Ectodermal cell (in vitro differentiated cells): Measurements from ENCODE around the gene OR5A1.

ENCODE experiments used
- H3K27ac ChIP-seq: 2 replicates; pipeline ENCODE4 v1.7.0; 2013; ENCODE audit warnings: mild to moderate bottlenecking, low read depth, low read length; ENCODE audit not compliant: insufficient read depth, poor library complexity, severe bottlenecking
- H3K27me3 ChIP-seq: 2 replicates; pipeline ENCODE4 v1.7.0; 2013; ENCODE audit warnings: mild to moderate bottlenecking, low read length; ENCODE audit not compliant: insufficient read depth, control insufficient read depth, poor library complexity, severe bottlenecking
- H3K36me3 ChIP-seq: one replicate; pipeline ENCODE4 v1.7.0; 2013; ENCODE audit warnings: low read length; ENCODE audit not compliant: control insufficient read depth, insufficient read depth
- H3K4me1 ChIP-seq: one replicate; pipeline ENCODE4 v1.7.0; 2013; ENCODE audit warnings: low read length; ENCODE audit not compliant: control insufficient read depth, insufficient read depth
- H3K4me3 ChIP-seq: 2 replicates; pipeline ENCODE4 v1.7.0; 2013; ENCODE audit warnings: low read depth, low read length, control low read depth; ENCODE audit not compliant: insufficient read depth
- H3K9me3 ChIP-seq: 2 replicates; pipeline ENCODE4 v1.7.0; 2013; ENCODE audit warnings: mild to moderate bottlenecking, low read length, moderate library complexity; ENCODE audit not compliant: control insufficient read depth
- WGBS, 2 experiments: methylation state at CpG; one replicate each; pipeline ENCODE4 v1.1.7; 2013; ENCODE audit warnings: missing lambda C conversion rate in 2 of 2; 5-methylcytosine and 5-hydroxymethylcytosine counted together

OR5A1 gene

GRCh38 chr11:59463190-59463641, 26.9 kb downstream of the OR5A1 start:
- H3K27ac ChIP-seq = no peak overlapping the region
- H3K4me1 ChIP-seq = no peaks in the 10 kb centered on the region
- H3K9me3 ChIP-seq = no peaks in the 10 kb centered on the region
- no peak overlapping the region for H3K4me3 ChIP-seq
- 80 to 84% methylated on average over 5 of the region's 5 CpGs for WGBS, 2 experiments
- H3K36me3 ChIP-seq = no peaks in the 10 kb centered on the region
- no peaks in the 10 kb centered on the region for H3K27me3 ChIP-seq

- Histone ChIP-seq H3K4me3 (no peak within 1 kb of the TSS), H3K27ac (no peak within 1 kb of the TSS), H3K4me1 (no peaks in the 10 kb centered on the region), H3K27me3 (no peaks in the 10 kb centered on the region), H3K36me3 (no peaks in the 10 kb centered on the region), H3K9me3 (no peaks in the 10 kb centered on the region)
These were observed 36.7 kb downstream of the OR5A1 start, which contains the start of gene OR4D10 for GRCh38 chr11:59473015-59473414. Gene OR4D10 (plus strand): TSS chr11:59473315. CDS start chr11:59477430, 4,115 bp downstream.

GRCh38 chr11:59475176-59475575, 38.9 kb downstream of the OR5A1 start:
- Histone ChIP-seq H3K4me1 (no peaks in the 10 kb centered on the region), H3K9me3 (no peaks in the 10 kb centered on the region), H3K27ac (no peak overlapping the region), H3K36me3 (no peaks in the 10 kb centered on the region), H3K27me3 (no peaks in the 10 kb centered on the region), H3K4me3 (no peak overlapping the region)
- 76 to 84% methylated on average over 8 to 9 of the region's 9 CpGs for WGBS, 2 experiments

- Histone ChIP-seq H3K4me3 (no peak overlapping the region), H3K36me3 (no peaks in the 10 kb centered on the region), H3K4me1 (no peaks in the 10 kb centered on the region), H3K27ac (no peak overlapping the region), H3K9me3 (no peaks in the 10 kb centered on the region), H3K27me3 (no peaks in the 10 kb centered on the region)
These were observed 43.6 kb downstream of the OR5A1 start for GRCh38 chr11:59479906-59480305.

GRCh38 chr11:59480359-59480758, 44.1 kb downstream of the OR5A1 start:
- no peak overlapping the region for H3K4me3 ChIP-seq
- no peak overlapping the region for H3K27ac ChIP-seq
- WGBS, 2 experiments = 94 to 95% methylated on average over 3 of the region's 3 CpGs

More at GRCh38 chr11:59480359-59480758, 44.1 kb downstream of the OR5A1 start:
- Histone ChIP-seq H3K9me3 (no peaks in the 10 kb centered on the region), H3K4me1 (no peaks in the 10 kb centered on the region), H3K27me3 (no peaks in the 10 kb centered on the region), H3K36me3 (no peaks in the 10 kb centered on the region)
